HEK293T (cell line): ENCODE measurements around the gene RCAN1.

Experiments
- ARNT ChIP-seq: fragments of 450-650 bp; IDR thresholded peaks from 2 replicates; pipeline ENCODE4 v1.6.1; 2017; ENCODE audit warnings: mild to moderate bottlenecking
- BHLHE40 ChIP-seq: fragments of 450-650 bp; IDR thresholded peaks from 2 replicates; pipeline ENCODE4 v1.6.1; 2016; ENCODE audit warnings: mild to moderate bottlenecking, moderate library complexity, borderline replicate concordance
- ELF4 ChIP-seq: fragments of 450-650 bp; IDR thresholded peaks from 2 replicates; pipeline ENCODE4 v1.6.1; 2017; ENCODE audit warnings: antibody characterized with exemption
- FOXM1 ChIP-seq: fragments of 450-650 bp; IDR thresholded peaks from 2 replicates; pipeline ENCODE4 v1.6.1; 2017; ENCODE audit warnings: mild to moderate bottlenecking, borderline replicate concordance
- HDGF ChIP-seq: fragments of 450-650 bp; IDR thresholded peaks from 2 replicates; pipeline ENCODE4 v1.6.1; 2017; ENCODE audit warnings: antibody characterized with exemption, borderline replicate concordance
- NFRKB ChIP-seq: fragments of 450-650 bp; IDR thresholded peaks from 2 replicates; pipeline ENCODE4 v1.6.1; 2016; ENCODE audit warnings: mild to moderate bottlenecking, moderate library complexity
- PKNOX1 ChIP-seq: fragments of 450-650 bp; IDR thresholded peaks from 2 replicates; pipeline ENCODE4 v1.6.1; 2016
- SUZ12 ChIP-seq: fragments of 450-650 bp; IDR thresholded peaks from 2 replicates; pipeline ENCODE4 v1.6.1; 2016; ENCODE audit warnings: mild to moderate bottlenecking

GRCh38 chr21:34546542-34546941 is 68.4 kb downstream of the RCAN1 start:
- no peak for TF ChIP-seq SUZ12
- no peak for TF ChIP-seq BHLHE40
- no peak for TF ChIP-seq FOXM1
- TF ChIP-seq NFRKB, result no peak
- TF ChIP-seq ELF4, result no peak
- no peak for TF ChIP-seq PKNOX1
- TF ChIP-seq HDGF, result no peak
- TF ChIP-seq ARNT, result no peak
